HG03354 (cell line): ENCODE measurements around the gene EHMT1.

ENCODE experiments used
- ATAC-seq: cut with Tn5 transposase; IDR thresholded peaks from one replicate; pipeline ENCODE4 v1.9.1; 2021; ENCODE audit warnings: mild to moderate bottlenecking; ENCODE audit not compliant: unreplicated experiment, poor library complexity, severe bottlenecking

The EHMT1 gene

DNA sequence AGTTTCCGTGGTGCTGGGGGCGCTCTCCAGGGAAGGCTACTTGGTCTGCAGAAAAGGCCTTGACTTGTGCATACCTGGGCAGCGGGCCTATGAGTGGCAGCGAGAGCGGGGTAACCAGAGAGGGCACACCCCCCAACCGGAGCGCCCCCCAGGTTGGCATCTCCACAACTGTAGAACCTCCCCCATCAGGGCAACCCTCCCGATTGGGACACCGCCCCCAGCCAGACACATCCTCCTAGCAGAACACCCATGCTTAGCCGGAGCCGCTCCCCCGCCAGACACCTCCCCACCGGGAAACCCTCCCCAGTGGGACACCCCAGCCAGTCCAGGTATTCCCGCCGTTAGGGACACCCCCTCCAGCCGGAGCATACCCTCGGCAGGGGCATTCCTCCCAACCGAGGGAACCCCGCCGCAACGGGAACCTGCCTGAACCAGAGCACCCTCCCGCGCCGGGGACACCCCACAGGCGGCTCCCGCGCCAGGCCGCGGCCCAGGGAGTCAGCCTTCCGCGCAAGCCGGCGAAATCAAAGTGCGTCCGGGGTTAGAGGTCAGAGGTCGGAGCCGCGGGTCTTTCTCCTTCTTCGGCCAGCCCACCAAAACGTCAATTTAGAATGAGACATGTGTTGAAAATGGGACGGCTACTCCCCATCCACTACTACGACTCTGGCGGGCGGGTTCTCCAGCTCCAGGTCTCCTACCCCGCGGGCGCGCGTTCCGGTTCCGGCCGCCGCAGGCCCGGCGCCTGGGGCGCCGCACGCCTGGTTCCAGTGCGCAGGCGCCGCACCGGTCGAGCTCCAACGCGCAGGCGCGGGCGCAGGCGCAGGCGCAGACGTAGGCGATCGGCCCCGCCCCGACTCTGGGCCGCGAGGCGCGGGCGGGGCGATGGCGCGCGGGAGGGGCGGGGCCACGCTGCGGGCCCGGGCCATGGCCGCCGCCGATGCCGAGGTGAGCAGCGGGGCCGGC, at the start of gene EHMT1:
EHMT1 (plus strand) TSS at position 901 of the 963 bp plus-strand sequence; CDS start at position 925, 24 bp downstream.
- peak; percentile 71 for ATAC-seq

DNA sequence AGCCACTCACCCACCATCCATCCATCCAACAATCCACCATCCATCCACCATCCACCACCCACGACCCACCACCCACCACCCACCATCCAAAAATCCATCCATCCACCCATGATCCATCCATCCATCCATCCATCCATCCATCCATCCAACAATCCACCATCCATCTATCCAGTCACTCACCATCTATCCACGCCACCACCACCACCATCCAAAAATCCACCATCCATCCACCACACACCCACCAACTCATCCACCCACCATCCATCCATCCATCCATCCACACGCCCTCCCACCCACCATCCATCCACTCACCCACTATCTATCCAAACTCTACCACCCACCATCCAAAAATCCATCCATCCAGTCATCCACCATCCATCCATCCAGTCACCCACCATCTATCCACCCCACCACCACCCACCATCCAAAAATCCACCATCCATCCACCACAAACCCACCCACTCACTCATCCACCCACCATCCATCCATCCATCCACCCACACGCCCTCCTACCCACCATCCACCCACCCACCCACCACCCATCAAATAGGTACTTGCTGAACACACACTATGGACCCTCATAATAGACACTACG, 49.1 kb upstream of the EHMT1 start:
- no peak for ATAC-seq

DNA sequence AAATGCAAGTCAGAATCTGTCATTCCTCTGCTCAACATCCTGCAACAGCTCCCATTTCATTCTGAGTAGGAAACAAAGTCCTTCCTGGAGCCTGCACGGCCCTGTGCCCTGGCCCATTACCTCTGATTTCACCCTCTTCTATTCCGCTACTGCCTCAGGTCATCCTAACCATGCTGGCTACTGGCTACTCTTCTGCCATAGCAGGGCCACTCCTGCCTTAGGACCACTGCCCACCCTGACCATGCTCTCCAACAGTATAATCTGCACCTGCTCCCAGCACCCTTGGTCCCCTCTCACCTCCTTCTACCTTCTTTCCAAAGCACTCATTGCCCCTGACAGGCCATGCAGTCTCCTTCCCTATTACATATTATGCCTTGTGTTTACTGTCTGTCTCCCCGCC, 48.2 kb upstream of the EHMT1 start:
- ATAC-seq: no peak

DNA sequence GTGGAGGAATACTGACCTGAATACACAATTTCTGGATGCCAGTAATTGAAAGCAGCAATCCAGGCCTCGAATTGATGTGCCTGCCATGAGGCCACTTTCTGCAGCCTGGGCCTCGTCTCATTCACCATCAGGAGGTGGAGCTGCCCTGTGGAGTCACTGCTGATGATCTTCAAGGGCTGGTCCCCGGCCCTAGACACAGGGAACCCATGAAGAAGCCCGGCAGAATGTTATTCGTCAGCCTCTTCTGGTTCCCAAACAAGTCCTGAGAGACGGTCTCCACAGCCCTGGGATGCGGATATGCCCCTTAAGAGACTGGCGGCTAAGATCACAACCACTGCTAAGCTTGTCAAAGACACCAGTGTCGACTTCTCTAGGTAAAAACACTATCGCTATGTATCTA, 44.6 kb upstream of the EHMT1 start:
- ATAC-seq: no peak

DNA sequence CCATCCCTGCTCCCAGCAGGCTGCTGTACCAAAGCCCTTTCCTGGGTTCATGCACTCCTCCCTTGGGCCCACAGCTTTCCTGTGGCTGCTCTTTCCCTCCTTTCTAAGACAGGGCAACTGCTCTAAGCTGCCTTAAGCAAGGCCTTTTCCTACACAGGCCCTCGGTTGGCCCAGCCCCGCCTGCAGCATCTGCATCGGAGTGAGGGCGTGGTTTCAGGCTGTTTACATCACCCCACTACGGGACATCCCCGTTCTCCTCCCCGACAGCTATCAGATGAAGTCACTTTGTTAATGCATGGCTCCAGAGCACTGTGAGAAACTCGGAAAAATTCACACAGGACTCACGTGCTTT, 43.5 kb upstream of the EHMT1 start:
- ATAC-seq: no peak

DNA sequence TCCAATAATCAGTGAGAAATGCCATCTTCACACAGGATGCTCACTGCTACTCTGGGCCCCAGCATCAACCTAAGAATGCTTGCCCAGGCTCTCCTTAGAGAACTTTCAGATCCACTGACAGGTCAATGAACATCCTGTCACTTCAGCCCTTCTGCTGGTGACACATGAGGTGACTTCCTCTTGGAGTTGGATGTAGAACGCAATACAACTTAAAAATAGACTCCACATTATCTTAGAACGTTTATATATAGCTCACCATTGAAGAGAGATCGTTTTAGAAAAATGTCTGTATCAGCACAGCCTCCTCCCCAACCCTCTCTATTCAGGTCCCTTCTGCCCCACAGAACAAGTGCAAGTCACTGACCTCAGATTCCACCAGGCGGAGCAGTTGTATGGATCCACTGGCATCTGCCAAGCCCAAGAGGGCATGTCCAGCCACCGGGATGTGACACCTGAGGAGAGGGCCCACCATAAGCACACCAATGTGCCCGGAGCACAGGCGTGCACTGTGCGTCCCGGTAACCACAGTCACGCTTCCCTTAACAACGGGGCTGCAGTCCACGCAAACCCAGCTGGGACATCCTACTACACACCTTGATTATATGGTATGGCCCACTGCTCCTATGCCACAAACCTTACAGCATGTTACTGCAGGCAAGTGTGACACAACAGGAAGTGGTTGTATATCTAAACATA, 42.9 kb upstream of the EHMT1 start:
- ATAC-seq: no peak

DNA sequence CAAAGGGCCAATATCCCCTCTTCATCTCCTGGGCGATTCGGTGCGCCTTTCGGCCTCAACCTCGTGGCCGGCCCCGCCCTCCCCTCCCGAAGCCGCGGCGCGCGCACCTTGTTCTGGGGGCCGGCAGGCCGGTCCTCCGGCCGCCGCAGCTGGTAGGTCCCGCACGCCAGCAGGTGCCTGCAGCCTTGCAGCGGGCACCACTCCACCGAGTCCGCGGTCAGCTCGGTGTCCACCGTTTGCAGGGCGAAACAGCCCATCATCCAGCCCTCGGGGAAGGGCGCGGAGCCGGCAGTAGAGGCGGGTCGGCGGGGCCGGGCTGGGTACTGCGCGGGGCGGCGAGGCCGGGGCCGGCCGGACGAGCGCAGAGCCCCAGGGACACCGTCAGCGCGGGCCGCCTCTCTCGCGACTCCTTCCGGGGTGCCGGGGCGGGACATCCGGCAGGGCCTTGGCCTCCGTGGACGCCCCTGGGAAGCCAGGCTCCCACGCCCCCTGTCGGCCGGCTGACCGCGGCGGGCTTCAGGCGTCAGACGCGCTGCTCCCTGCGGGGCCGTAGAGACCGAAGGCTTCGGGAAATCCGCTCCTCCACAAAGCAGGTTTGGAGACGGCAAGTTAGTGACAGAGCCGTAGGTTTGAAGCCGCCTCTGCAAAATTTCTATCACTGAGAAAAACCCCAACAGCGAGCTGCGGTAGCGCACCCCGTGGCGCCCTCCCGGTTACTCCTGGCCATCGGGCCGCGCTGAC, 40.1 kb upstream of the EHMT1 start, which contains the start of gene DPH7:
DPH7 (minus strand) TSS at position 408 of the 741 bp plus-strand sequence; CDS start at position 260, 148 bp downstream.
- peak; percentile 92 for ATAC-seq

DNA sequence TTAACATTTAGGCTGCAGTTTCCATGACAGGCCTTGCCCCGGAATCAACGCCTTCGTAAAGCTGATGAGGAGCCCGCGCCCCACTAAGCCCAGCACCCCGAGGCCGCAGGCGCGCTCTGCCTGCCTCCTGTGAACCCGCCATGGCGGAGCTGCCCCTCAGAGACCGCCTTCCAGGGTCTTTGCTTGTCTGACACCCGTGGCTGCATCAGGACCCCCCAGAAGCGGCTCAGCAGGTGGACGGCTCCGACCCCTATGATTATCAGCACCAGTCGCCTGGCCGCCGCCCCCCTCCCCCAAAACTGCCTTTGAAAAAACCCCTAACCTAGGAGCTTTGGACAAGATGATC, 39.6 kb upstream of the EHMT1 start:
- ATAC-seq: no peak

DNA sequence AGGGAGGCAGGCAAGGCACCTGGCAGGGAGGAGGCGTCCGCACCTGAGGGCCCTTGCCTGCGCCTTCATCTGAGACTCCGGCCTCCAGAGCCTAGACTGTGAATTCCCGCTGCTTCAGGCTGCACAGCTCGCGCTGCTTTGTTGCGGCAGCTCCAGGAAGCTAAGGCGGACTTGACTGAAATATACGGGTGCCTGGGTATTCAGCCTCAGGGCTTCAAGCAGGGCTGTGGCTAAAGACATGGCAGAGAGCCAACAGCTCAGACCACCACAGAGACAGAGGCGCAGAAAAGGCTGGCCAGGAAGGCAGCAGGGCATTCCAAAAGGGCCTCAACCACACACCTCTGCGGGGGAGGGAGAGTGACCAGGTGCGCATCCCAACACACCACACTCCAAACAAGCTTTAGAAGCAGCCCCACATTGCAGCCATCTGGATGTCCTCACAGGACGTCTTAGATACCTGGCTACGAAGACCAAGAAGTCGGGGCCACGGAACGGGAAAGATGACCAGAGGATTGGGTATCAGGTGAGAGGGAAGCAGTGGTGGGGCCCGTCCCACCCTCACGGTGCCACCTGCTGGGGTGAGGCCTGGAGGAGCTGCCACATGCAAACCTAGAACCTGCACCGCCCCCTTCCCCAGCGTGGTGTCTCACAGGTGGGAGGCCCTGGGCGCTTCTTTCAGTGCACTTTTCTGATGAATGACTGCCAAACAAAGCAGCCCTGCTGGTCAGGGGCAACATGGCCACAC, 38.4 kb upstream of the EHMT1 start:
- no peak for ATAC-seq

DNA sequence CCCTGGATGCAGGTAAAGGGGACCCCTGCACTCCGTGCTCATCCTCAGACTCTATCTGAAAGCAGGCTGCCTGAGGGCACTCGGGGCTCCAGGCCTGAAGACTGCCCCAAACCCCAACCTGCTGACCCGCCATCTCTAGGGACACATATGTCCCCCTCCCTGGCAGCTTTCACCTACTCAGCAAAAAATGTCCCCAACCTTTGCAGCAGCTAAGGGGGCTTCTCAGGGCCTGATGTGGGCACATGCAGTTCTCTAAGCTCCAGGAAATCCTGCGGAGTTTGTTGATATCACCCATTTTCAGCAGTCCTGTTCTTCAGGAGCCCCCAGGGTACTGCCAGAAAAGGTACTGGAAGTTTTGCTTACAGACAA, 37.9 kb upstream of the EHMT1 start:
- no peak for ATAC-seq

DNA sequence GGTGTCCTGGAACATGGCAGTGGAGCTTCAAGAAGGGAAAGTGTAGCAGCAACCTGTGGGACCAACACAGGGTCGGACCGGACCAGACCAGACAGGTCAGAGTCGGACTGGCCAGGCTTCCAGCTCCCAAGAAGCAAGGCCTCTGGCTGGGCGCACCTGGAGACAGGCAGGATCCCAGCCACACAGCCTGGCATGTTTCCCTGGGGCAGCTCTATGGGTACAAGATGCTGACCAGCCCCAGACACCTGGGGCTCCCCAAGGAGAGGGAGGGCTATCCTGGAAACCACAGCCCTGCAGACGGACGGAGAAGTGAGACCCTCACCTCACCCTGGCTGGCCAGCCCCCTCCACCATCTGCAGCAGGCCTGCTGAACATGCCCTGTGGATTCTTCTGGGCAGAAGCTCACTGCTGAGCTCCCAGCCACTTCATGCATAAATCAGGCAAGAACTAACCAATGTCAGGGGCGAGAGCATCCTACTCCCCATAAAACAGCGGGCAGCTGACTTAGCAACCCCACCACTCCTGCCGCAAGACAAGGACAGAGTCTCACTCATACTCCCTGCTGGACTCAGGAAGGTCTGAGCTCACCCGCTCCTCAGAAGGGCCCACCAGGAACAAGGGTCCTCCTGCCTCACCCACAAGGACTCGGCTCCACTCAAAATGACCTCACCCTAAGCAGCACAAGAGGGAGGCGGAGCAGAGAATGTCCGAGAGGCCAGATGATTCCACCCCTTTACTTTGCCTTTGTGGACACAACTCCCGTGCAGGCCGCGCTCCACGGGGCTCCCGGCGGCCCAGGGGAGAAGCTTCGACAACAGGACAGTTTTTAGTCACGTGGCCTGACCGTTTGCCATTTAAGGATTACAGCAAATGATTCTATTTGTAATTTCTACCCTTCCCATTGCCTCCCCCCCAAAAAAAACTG, 37.2 kb upstream of the EHMT1 start:
- ATAC-seq: no peak

DNA sequence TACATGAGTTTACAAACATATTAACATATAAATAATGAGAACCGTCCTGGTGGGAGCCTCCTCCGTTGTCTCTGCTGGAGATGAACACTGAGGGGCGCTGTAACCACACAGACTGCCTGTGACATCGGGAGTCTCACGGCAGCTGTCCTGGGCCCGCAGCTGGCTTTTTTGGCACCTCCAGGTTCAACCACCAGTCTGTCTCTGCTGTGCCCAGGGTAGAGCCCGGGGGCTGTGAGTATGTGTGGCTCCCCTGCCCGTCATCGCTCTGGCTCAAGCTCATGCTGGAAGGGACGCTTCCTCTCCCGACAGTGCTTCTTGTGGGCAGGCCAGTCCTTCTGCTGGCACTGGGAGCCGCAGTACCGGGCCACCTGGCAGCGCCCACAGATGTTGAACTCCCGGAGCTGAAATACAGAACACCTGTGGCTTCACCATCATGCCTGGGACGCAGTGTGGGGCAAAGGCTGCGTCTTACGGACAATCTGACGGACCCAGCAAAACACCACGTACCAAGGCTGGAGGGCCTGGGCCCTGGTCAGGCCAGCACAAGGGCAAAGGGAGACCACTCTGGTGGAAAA, 36.4 kb upstream of the EHMT1 start:
- no peak for ATAC-seq

DNA sequence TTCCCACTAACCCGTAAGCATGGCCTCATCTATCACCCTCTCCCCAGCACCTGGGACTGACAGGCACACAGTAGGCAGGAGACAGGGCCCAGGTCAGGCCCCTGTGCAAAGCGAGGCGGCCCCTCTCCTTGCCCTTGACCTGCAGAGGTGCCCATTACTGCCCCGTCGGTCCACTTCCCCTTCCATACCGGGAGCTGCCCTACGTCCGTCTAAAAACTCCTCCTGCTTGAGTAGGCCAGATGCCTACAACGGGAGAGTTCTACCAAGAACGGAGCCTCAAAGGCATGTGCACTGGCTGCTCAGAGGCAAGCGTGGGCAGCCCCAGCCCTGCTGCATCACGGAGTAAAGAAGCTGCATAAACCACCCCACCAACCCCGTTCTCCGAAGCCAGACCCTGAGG, 35.5 kb upstream of the EHMT1 start:
- ATAC-seq: no peak

DNA sequence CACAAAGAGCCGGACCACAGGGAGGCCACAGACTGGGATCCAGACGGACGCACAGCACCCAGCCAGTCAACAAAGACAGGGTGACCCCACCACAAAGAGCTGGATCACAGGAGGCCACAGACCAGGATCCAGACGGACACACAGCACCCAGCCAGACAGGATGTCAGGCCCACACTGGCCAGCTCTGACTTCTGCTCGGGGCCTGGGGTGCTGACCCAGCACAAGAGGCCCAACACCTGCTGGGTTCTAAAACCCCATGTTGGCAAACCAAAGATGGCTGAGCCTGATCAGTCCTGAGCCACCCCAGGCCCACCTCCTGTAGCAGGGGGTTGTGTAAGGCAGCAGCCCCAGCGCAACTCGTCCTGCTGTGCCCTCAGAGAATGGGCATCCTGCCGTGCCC, 34.8 kb upstream of the EHMT1 start:
- ATAC-seq: no peak

DNA sequence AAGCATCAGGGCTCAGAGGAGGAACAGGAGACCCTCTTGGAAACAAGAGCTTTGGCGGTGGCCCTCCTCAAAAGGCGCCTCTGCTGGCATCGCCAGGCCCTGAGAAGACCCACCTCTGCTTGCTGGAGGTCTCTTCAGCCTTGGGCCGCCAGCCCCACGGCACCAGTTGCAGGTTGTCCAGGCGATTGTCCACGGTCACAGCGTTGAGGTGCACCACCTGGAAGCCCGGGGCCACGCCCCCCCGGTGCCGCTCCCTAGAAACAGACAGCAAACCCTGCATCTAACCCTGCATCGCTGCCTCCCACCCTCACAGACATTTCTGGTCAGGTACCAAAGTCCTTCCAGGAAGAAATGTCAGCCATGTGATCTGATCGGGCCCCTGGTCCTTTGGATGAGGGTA, 32.0 kb upstream of the EHMT1 start:
- ATAC-seq: no peak

DNA sequence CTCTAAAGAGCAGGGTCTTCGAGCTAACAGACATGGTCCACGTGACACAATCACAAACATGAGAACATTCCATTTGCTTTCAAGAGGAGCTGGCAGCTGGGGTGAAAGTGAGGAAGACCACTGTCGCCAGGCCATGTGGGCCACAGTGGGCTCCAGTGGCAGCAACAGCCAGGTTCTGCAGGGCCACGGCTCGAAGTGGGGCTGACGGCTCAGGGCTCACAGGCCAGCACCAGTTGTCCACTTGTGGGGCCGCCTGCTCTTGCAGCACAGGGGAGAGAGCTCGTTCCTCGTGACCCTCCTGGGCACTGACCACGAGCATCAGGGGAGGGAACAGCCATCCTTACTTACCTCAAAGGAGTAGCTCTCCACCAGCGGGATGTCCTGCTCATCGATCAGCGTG, 30.5 kb upstream of the EHMT1 start:
- no peak for ATAC-seq

DNA sequence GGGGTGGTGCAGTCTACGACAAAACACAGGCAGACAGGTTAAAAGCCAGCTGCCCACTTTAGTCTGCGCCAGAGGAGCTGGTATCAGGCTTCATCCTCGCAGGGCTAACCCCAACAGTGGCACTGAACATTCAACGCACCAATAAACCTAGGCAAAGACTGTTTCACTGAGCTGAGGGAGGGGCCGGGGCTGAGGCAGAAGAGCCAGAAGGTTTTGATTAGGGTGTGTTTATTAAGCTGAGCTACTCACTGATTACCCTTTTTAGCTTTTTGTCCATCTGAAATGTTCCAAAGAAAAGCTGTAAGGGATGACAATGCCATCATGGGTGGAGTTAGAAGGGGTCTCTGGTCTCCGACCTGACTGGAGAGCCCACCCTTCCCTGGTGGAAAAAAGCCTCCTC, 29.9 kb upstream of the EHMT1 start:
- no peak for ATAC-seq

DNA sequence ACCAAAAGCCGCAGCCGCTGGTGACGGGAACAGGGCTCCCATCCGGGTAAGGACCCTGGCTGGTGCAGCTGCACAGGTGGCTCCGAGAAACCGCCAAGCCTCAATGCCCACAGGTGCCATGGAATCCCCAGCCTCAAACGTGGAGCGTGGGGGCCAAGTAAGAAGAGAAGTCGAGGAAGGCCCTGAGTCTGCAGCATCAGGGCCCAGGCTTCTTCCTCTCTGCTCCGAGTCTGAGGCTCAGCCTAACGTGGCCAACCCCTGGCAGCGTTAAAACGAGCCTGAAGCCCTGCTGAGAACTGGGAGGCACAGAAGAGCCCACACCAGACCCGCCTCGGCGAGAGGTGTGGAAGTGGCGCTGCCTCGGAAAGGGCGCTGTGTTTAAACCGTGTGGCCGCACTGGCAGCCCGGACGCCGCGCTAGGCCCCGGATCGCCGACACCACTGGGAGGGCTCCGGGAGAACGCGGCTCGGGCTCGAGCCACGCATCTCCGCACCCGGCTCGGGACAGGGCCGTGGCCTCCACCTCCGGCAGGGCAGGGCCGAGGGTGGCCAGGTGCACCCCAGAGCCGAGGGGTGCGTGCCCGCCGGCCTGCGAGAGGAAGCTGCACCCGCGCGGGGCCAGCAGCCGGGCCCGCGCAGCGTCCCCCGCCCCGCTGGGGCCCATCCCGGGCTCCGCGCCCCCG, 29.2 kb upstream of the EHMT1 start:
- peak; percentile 27 for ATAC-seq
